Endodermal cell (in vitro differentiated cells): ENCODE measurements around the gene TNNT2. TPM values are rescaled to one million over a fixed set of nuclear protein-coding genes. Genes with fewer than 3 reads are reported as not detected.

ENCODE experiments used
- DNase-seq: peaks from one replicate; pipeline ENCODE4 v3.0.0-alpha.2; 2017
- H3K27ac ChIP-seq: 2 replicates; pipeline ENCODE4 v1.5.1; 2013; ENCODE audit warnings: mild to moderate bottlenecking, low read depth, low read length, moderate library complexity
- H3K27me3 ChIP-seq: 2 replicates; pipeline ENCODE4 v1.6.1; 2013; ENCODE audit warnings: mild to moderate bottlenecking, low read length, moderate library complexity; ENCODE audit not compliant: insufficient read depth, control insufficient read depth, poor library complexity, severe bottlenecking
- H3K36me3 ChIP-seq: 2 replicates; pipeline ENCODE4 v1.7.0; 2013; ENCODE audit warnings: mild to moderate bottlenecking, low read length, moderate library complexity; ENCODE audit not compliant: control insufficient read depth, insufficient read depth
- H3K4me1 ChIP-seq: one replicate; pipeline ENCODE4 v1.7.0; 2013; ENCODE audit warnings: low read length; ENCODE audit not compliant: control insufficient read depth, insufficient read depth
- H3K4me3 ChIP-seq: 2 replicates; pipeline ENCODE4 v1.5.1; 2013; ENCODE audit warnings: mild to moderate bottlenecking, low read length, moderate library complexity
- H3K9ac ChIP-seq: 2 replicates; pipeline ENCODE4 v1.6.1; 2013; ENCODE audit warnings: mild to moderate bottlenecking, low read length, moderate library complexity; ENCODE audit not compliant: poor library complexity, severe bottlenecking; ENCODE audit errors: extremely low read depth
- H3K9me3 ChIP-seq: 2 replicates; pipeline ENCODE4 v1.6.1; 2013; ENCODE audit warnings: mild to moderate bottlenecking, low read length, moderate library complexity; ENCODE audit not compliant: control insufficient read depth
- H3K27ac Mint-ChIP-seq: 2 replicates; pipeline ENCODE4 v1.8.0; 2020; ENCODE audit warnings: mixed read lengths
- H3K27me3 Mint-ChIP-seq: 2 replicates; pipeline ENCODE4 v1.8.0; 2021; ENCODE audit warnings: mild to moderate bottlenecking, mixed read lengths; ENCODE audit not compliant: insufficient read depth
- H3K36me3 Mint-ChIP-seq: 2 replicates; pipeline ENCODE4 v1.8.0; 2020; ENCODE audit warnings: low read depth, mixed read lengths
- H3K4me1 Mint-ChIP-seq: 2 replicates; pipeline ENCODE4 v1.8.0; 2020; ENCODE audit warnings: mixed read lengths
- H3K4me3 Mint-ChIP-seq: 2 replicates; pipeline ENCODE4 v1.8.0; 2020; ENCODE audit warnings: mild to moderate bottlenecking, moderate library complexity, mixed read lengths
- H3K9me3 Mint-ChIP-seq: 2 replicates; pipeline ENCODE4 v1.8.0; 2020; ENCODE audit warnings: mild to moderate bottlenecking, mixed read lengths
- CTCF ChIP-seq: fragments of 200-600 bp; sonication (generic); conservative IDR thresholded peaks from 2 replicates; pipeline ENCODE4 v1.5.0; 2021; ENCODE audit warnings: antibody characterized with exemption, mild to moderate bottlenecking
- WGBS, 2 experiments: methylation state at CpG; one replicate each; pipeline versions ENCODE4 v1.1.5 to v1.1.7; 2013; ENCODE audit warnings: missing lambda C conversion rate in 2 of 2, mixed read lengths in 1 of 2; ENCODE audit not compliant: insufficient coverage in 1 of 2, insufficient read length in 1 of 2; 5-methylcytosine and 5-hydroxymethylcytosine counted together
- total RNA-seq, 2 donors: library from RNA; stranded (reverse); fragmentation: NEBNext Ultra II Directional in 1 of 2; extraction: Animal tissue kit (Norgen Biotek cat#: 25700) in 1 of 2; gene quantifications; 2 replicates in 1 of 2; 3 replicates in 1 of 2; pipeline ENCODE4 v1.2.1, GENCODE V29; 2021

TNNT2 gene
- total RNA-seq, 2 donors from 2014 or later: 0.35 to 0.88 TPM

DNA sequence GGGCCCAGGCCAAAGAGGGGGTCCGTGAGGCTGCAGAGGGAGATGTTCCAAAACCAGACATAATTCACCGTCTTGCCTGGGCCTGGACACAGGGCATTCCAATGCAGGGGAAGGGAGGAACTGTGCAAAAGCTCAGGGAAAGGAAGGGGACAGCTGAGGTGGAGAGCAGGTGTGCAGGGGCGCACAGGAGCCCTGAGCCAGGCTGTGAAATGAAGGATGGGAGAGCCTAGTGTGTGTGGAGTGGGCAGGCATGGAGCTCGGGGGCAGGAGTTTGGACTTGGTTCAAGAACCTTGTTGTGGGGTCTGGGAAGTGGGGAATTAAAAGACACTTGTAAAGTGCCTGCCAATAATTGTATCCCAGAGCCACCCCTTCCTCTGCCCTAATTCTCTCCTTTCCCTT, 41.8 kb upstream of the TNNT2 start:
- H3K27me3 Mint-ChIP-seq: no peaks in the 10 kb centered on the region

GRCh38 chr1:201418461-201418860, 41.0 kb upstream of the TNNT2 start:
- no peak overlapping the region for H3K27ac Mint-ChIP-seq
- Histone ChIP-seq H3K9me3 (no peaks in the 10 kb centered on the region), H3K9ac (no peak overlapping the region), H3K4me3 (no peak overlapping the region), H3K27me3 (no peaks in the 10 kb centered on the region), H3K36me3 (no peaks in the 10 kb centered on the region), H3K27ac (no peak overlapping the region), H3K4me1 (peaks cover 7% of the 10 kb centered on the region)
- H3K4me3 Mint-ChIP-seq: no peak overlapping the region
- H3K27me3 Mint-ChIP-seq: no peaks in the 10 kb centered on the region
- H3K36me3 Mint-ChIP-seq: no peaks in the 10 kb centered on the region
- H3K4me1 Mint-ChIP-seq: peaks cover 12% of the 10 kb centered on the region
- H3K9me3 Mint-ChIP-seq: no peaks in the 10 kb centered on the region
- DNase-seq: no peak
- no peak for TF ChIP-seq CTCF
- 85% methylated on average over 3 of the region's 3 CpGs; no CpG with 5 or more reads in 1 of the 2 experiments for WGBS, 2 experiments

More for the DNA sequence above, 41.8 kb upstream of the TNNT2 start:
- no peaks in the 10 kb centered on the region for H3K27me3 ChIP-seq
- no peak for DNase-seq
- H3K27ac ChIP-seq: no peak overlapping the region
- H3K36me3 Mint-ChIP-seq: no peaks in the 10 kb centered on the region
- 90 to 93% methylated on average over 2 to 4 of the region's 4 CpGs for WGBS, 2 experiments
- no peak overlapping the region for H3K9ac ChIP-seq
- no peak for TF ChIP-seq CTCF
- no peak overlapping the region for H3K27ac Mint-ChIP-seq
- H3K9me3 ChIP-seq: peaks cover 1% of the 10 kb centered on the region
- H3K4me1 Mint-ChIP-seq: peaks cover 12% of the 10 kb centered on the region
- peaks cover 7% of the 10 kb centered on the region for H3K4me1 ChIP-seq
- no peak overlapping the region for H3K4me3 Mint-ChIP-seq
- H3K36me3 ChIP-seq: no peaks in the 10 kb centered on the region
- no peak overlapping the region for H3K4me3 ChIP-seq
- peaks cover under 1% of the 10 kb centered on the region for H3K9me3 Mint-ChIP-seq

DNA sequence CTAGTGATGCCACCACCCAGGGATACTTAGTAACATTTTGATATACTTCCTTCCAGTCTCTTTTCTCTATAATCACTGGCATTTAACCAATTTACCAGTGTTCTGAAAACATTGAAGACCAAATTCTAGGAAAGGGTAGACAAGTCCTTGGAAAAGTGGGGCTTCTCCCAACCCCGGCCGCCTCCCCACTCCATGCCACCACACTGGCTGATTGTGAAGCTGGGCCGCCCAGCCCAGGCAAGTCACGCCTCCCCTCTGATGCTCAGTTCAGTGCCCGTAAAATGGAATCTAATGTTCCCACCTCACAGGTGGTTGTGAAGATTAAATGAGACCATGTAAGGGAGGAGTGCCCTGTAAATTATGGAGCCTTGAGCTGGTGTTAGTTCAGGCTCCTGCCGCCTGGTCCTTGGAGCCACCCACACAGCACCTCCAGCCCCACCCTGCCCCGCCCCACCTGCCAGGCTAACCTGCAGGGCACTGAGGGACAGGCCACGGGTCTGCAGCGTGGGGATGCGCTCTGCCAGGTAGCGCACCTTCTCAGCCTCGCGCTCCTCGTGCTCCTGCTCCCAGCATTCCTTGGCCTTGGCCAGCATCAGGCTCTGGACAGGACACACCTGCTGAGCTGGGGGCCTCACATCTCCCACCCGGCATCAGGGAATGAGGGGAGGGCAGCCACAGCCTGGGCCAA, 36.7 kb upstream of the TNNT2 start:
- DNase-seq: no peak
- no peaks in the 10 kb centered on the region for H3K4me1 ChIP-seq
- Mint-ChIP-seq H3K4me1 (no peaks in the 10 kb centered on the region), H3K27me3 (no peaks in the 10 kb centered on the region), H3K27ac (no peak overlapping the region), H3K9me3 (no peaks in the 10 kb centered on the region), H3K4me3 (no peak overlapping the region), H3K36me3 (no peaks in the 10 kb centered on the region)
- 93 to 99% methylated on average over 9 to 15 of the region's 15 CpGs for WGBS, 2 experiments
- H3K36me3 ChIP-seq: no peaks in the 10 kb centered on the region
- no peaks in the 10 kb centered on the region for H3K27me3 ChIP-seq
- H3K4me3 ChIP-seq: no peak overlapping the region
- no peak for TF ChIP-seq CTCF
- H3K9me3 ChIP-seq: no peaks in the 10 kb centered on the region
- no peak overlapping the region for H3K9ac ChIP-seq
- no peak overlapping the region for H3K27ac ChIP-seq
